Measurements from ENCODE around the gene KIF15.
A peak's percentile ranks its signal among the peaks of the same experiment; 100 is the strongest.

KIF15 gene

GRCh38 chr3:44880284-44880683 is 118.7 kb downstream of the KIF15 start:
- no peak for TF ChIP-seq CTCF (IDR thresholded peaks at IDR 0.05; ENCODE audit: control insufficient read depth, extremely low read depth, insufficient read depth)
- DNase-seq (ENCODE audit: low read depth) = no peak
- no peak overlapping the region for H3K4me3 ChIP-seq (ENCODE audit: low read depth, low read length)

DNA sequence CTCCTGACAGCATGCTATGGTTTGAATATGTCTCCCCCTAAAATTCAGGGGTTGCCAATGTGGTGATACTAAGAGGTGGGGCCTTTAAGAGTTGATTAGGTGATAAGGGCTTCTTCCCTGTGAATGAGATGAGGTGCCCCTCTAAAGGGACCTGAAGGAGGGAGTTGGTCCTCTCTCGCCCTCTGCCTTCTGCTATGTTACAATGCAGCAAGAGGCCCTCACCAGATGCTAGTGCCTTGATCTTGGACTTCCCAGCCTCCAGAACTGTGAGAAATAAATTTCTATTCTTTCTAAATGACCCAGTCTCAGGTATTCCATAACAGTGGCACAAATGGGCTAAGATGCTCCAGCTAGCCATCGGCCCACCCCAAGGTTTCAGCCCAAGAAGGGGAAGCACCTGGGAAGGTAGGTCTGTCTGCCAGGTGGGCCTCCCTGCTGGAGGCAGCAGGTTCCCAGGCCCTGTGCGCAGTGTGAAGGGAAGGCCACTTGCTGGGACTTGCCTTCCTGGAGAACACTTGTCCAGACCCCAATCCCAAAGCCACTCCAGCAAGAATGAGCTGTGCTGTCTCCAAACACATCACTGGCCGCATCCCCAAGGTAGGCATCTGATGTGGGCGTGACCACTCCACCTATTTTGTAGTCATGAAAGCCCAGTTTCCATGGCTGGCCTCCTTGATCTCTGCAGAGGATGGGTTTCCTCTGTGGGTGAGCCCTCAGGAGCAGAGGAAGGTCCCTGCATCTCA is 121.8 kb downstream of the KIF15 start:
- TF ChIP-seq CTCF (IDR thresholded peaks at IDR 0.05; ENCODE audit: control insufficient read depth, extremely low read depth, insufficient read depth) = no peak
- no peak overlapping the region for H3K4me3 ChIP-seq (ENCODE audit: low read depth, low read length)
- DNase-seq (ENCODE audit: low read depth) = no peak

- H3K4me3 ChIP-seq (ENCODE audit: low read depth, low read length) = no peak overlapping the region
- no peak for DNase-seq (ENCODE audit: low read depth)
- TF ChIP-seq CTCF (IDR thresholded peaks at IDR 0.05; ENCODE audit: control insufficient read depth, extremely low read depth, insufficient read depth) = no peak
Observed at GRCh38 chr3:44883999-44884431, 122.4 kb downstream of the KIF15 start.

DNA sequence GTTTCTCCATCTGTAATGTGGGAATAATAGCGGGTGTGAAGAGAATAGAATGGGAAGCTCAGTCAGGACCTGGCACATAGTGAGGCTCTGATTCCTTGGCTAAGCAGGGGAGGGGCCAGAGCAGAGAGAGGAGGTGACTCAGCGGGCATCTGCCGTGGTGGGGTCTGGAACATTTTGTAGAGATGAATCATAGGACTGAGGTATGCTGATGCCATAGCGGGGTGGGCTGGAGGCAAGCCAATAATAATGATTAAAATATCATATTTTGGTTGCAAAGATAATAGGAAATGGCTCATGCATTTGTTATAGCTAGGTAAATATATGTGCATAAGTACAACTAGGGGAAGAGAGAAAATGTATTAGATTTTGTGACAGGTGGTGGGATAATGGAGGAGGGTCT is 124.0 kb downstream of the KIF15 start:
- DNase-seq (ENCODE audit: low read depth) = no peak
- TF ChIP-seq CTCF (IDR thresholded peaks at IDR 0.05; ENCODE audit: control insufficient read depth, extremely low read depth, insufficient read depth) = no peak
- no peak overlapping the region for H3K4me3 ChIP-seq (ENCODE audit: low read depth, low read length)

GRCh38 chr3:44886561-44886960 is 125.0 kb downstream of the KIF15 start:
- peak; percentile 34 for DNase-seq (ENCODE audit: low read depth)
- H3K4me3 ChIP-seq (ENCODE audit: low read depth, low read length) = no peak overlapping the region
- no peak for TF ChIP-seq CTCF (IDR thresholded peaks at IDR 0.05; ENCODE audit: control insufficient read depth, extremely low read depth, insufficient read depth)

DNA sequence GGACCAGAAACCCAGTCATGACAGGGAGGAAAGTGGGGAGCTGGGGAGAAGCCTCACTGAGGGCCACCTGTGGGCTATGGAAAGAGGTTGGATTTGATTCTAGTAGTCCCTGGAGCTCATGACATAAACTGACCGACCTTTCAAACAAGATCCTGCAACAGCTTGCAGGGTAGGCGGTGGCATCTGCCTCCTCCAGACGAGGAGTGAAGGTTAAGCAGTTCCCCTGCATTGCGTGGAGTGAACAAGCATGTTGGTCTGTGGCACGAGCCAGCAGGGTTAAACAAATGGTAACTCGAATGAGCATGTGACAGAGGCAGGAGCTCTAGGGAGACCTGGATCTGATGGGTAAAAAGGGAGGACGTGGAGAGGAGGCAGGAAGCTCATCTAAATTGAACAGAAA is 125.5 kb downstream of the KIF15 start:
- DNase-seq (ENCODE audit: low read depth) = no peak
- no peak overlapping the region for H3K4me3 ChIP-seq (ENCODE audit: low read depth, low read length)
- no peak for TF ChIP-seq CTCF (IDR thresholded peaks at IDR 0.05; ENCODE audit: control insufficient read depth, extremely low read depth, insufficient read depth)

DNA sequence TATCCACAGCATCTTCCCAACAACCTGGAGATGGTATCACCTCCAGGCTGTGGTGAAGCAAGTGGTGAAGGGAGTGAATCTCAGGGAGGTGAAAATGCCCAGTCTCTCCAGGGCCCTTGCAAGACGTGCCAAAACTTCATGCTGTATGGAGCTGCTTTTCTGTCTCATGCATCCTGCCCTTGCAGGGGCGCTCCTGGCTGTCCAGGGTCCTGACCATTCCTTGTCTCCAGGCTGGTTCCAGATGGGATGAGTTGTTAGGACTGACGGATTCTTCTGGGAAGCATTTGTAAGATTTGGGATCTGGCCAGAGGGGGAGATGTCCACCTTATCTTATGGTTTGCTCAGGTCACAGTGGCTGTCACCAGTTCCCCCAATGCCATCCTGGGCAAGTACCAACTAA is 128.7 kb downstream of the KIF15 start:
- H3K4me3 ChIP-seq (ENCODE audit: low read depth, low read length) = no peak overlapping the region
- DNase-seq (ENCODE audit: low read depth) = no peak
- no peak for TF ChIP-seq CTCF (IDR thresholded peaks at IDR 0.05; ENCODE audit: control insufficient read depth, extremely low read depth, insufficient read depth)

All from LNCaP clone FGC (cell line).